Neural cell (in vitro differentiated cells): ENCODE results near the gene OR2T11.

Source experiments
- CTCF ChIP-seq: fragments of 450-650 bp; IDR thresholded peaks from 2 replicates; pipeline ENCODE4 v1.5.1; 2014; ENCODE audit warnings: antibody characterized with exemption, mild to moderate bottlenecking, moderate library complexity; ENCODE audit not compliant: poor library complexity, severe bottlenecking
- EP300 ChIP-seq: fragments of 450-650 bp; conservative IDR thresholded peaks from 2 replicates; pipeline ENCODE4 v1.6.1; 2014; ENCODE audit warnings: antibody characterized with exemption, mild to moderate bottlenecking, moderate library complexity; ENCODE audit not compliant: poor library complexity, severe bottlenecking
- EZH2 ChIP-seq: fragments of 200-600, 300-800 bp; shearing (Covaris generic), sonication (generic); IDR thresholded peaks from 2 replicates; pipeline ENCODE4 v1.6.1; 2014; ENCODE audit warnings: antibody characterized with exemption, low read length, borderline replicate concordance, mild to moderate bottlenecking; ENCODE audit not compliant: insufficient read depth, poor library complexity, severe bottlenecking
- MXI1 ChIP-seq: fragments of 450-650 bp; conservative IDR thresholded peaks from 2 replicates; pipeline ENCODE4 v1.6.1; 2014; ENCODE audit warnings: antibody characterized with exemption, mild to moderate bottlenecking; ENCODE audit not compliant: poor library complexity, severe bottlenecking
- POLR2AphosphoS5 ChIP-seq: IDR thresholded peaks from 2 replicates; pipeline ENCODE4 v1.6.1; 2012
- RAD21 ChIP-seq: fragments of 450-650 bp; conservative IDR thresholded peaks from 2 replicates; pipeline ENCODE4 v1.6.1; 2014; ENCODE audit warnings: antibody characterized with exemption, mild to moderate bottlenecking, moderate library complexity
- REST ChIP-seq: IDR thresholded peaks from 2 replicates; pipeline ENCODE4 v1.6.1; 2012; ENCODE audit warnings: borderline replicate concordance
- SMC3 ChIP-seq: fragments of 450-650 bp; conservative IDR thresholded peaks from 2 replicates; pipeline ENCODE4 v1.6.1; 2014; ENCODE audit warnings: antibody characterized with exemption, mild to moderate bottlenecking, moderate library complexity; ENCODE audit not compliant: poor library complexity
- TAF1 ChIP-seq: IDR thresholded peaks from 2 replicates; pipeline ENCODE4 v1.6.1; 2012; ENCODE audit warnings: low read depth

GRCh38 chr1:248592655-248593054 lies 42.2 kb downstream of the OR2T11 start:
- TF ChIP-seq SMC3 (no peak), EZH2 (no peak), CTCF (no peak), POLR2AphosphoS5 (no peak), REST (no peak), EP300 (no peak), TAF1 (no peak), MXI1 (no peak), RAD21 (no peak)
